ENCODE data around the gene TMEM248. TPM values are rescaled to one million over a fixed set of nuclear protein-coding genes. Genes with fewer than 3 reads are reported as not detected.
"Not testable (repeated sequence)": the region's sequence is repeated elsewhere in the genome, so short reads cannot be mapped to it uniquely, and the experiment has no call there.

The TMEM248 gene
- 48.1 TPM for polyA plus RNA-seq (ENCODE audit: insufficient read length)

GRCh38 chr7:66920769-66921395 lies at the start of gene TMEM248:
Gene TMEM248, plus strand, starts transcription at chr7:66921225. Its CDS starts 20,641 bp downstream, at chr7:66941866.
- peak; percentile 45 for DNase-seq (ENCODE audit: low read depth)

GRCh38 chr7:66873476-66873875 lies 47.5 kb upstream of the TMEM248 start:
- no peak for DNase-seq (ENCODE audit: low read depth)

- DNase-seq (ENCODE audit: low read depth): no peak
Observed at GRCh38 chr7:66877577-66878300, 43.3 kb upstream of the TMEM248 start.

GRCh38 chr7:66878301-66878685 lies 42.7 kb upstream of the TMEM248 start:
- not testable (repeated sequence) for DNase-seq (ENCODE audit: low read depth)

GRCh38 chr7:66880053-66880452 lies 41.0 kb upstream of the TMEM248 start:
- DNase-seq (ENCODE audit: low read depth): no peak

GRCh38 chr7:66880577-66880976 lies 40.4 kb upstream of the TMEM248 start:
- not testable (repeated sequence) for DNase-seq (ENCODE audit: low read depth)

GRCh38 chr7:66883716-66884115 lies 37.3 kb upstream of the TMEM248 start:
- no peak for DNase-seq (ENCODE audit: low read depth)

GRCh38 chr7:66884556-66884955 lies 36.5 kb upstream of the TMEM248 start:
- DNase-seq (ENCODE audit: low read depth): not testable (repeated sequence)

- DNase-seq (ENCODE audit: low read depth): no peak
Observed at GRCh38 chr7:66886152-66886551, 34.9 kb upstream of the TMEM248 start.

GRCh38 chr7:66888223-66888622 lies 32.8 kb upstream of the TMEM248 start:
- DNase-seq (ENCODE audit: low read depth): not testable (repeated sequence)

- DNase-seq (ENCODE audit: low read depth): no peak
Observed at GRCh38 chr7:66894463-66895080, 26.5 kb upstream of the TMEM248 start.

- no peak for DNase-seq (ENCODE audit: low read depth)
Observed at GRCh38 chr7:66896441-66896840, 24.6 kb upstream of the TMEM248 start.

- DNase-seq (ENCODE audit: low read depth): no peak
Observed at GRCh38 chr7:66899552-66900280, 21.3 kb upstream of the TMEM248 start.

- no peak for DNase-seq (ENCODE audit: low read depth)
Observed at GRCh38 chr7:66901941-66902843, 18.8 kb upstream of the TMEM248 start.

GRCh38 chr7:66902844-66903180 lies 18.2 kb upstream of the TMEM248 start:
- no peak for DNase-seq (ENCODE audit: low read depth)

GRCh38 chr7:66903360-66904062 lies 17.5 kb upstream of the TMEM248 start:
- no peak for DNase-seq (ENCODE audit: low read depth)

GRCh38 chr7:66904063-66904593 lies 16.9 kb upstream of the TMEM248 start:
- DNase-seq (ENCODE audit: low read depth): no peak

GRCh38 chr7:66905278-66905677 lies 15.7 kb upstream of the TMEM248 start:
- no peak for DNase-seq (ENCODE audit: low read depth)

GRCh38 chr7:66905689-66906088 lies 15.3 kb upstream of the TMEM248 start:
- no peak for DNase-seq (ENCODE audit: low read depth)

GRCh38 chr7:66907731-66908130 lies 13.3 kb upstream of the TMEM248 start:
- DNase-seq (ENCODE audit: low read depth): no peak
